Stimulated activated CD8-positive, alpha-beta memory T cell treated with anti-CD3 and anti-CD28 coated beads, Interleukin-7, amount 100 ng/mL, for 24 hours (primary cell): ENCODE measurements around the gene CHAT.

Experiments
- DNase-seq: peaks from one replicate; pipeline ENCODE4 v3.0.0-alpha.2; 2020; ENCODE audit warnings: low read depth

CHAT gene

GRCh38 chr10:49612513-49613164, 1.2 kb upstream of the CHAT start:
- no peak for DNase-seq

DNA sequence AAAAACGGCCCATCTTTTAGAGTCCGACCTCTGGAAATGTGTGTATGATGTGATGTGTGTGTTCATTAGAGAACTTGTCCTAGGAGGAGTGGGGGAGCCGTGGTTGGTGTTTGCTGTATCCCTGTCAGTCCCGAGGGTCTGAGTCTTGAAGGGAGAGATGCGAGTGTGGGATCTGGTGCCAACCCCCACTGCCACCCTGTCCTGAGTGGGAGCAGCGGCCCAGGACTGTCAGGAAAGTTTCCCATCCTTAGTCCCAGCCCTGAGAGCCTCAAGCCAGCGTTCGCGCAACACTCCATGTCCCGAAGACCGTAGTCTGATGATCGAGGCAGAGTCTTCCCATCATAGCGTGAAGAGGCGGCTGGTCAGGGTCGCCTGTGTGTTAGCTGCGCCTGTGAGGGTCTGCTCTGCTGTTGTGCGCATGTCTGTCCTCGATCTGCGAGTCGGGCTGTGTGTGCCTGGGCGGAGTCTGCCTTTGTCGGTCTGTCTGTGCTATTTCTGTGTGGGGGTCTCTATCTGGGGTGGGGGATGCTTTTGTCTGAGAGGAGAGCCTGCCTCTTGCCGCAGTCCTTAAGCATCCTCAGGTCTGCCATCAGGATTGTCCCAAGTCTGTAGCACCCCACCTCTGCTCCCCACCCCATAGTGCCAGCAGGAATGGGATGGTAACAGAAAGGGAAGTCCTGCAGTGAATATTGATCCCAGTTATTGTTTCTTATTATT, 514 bp upstream of the CHAT start:
- no peak for DNase-seq

- no peak for DNase-seq
Observed at GRCh38 chr10:49614242-49615198, 683 bp downstream of the CHAT start.

DNA sequence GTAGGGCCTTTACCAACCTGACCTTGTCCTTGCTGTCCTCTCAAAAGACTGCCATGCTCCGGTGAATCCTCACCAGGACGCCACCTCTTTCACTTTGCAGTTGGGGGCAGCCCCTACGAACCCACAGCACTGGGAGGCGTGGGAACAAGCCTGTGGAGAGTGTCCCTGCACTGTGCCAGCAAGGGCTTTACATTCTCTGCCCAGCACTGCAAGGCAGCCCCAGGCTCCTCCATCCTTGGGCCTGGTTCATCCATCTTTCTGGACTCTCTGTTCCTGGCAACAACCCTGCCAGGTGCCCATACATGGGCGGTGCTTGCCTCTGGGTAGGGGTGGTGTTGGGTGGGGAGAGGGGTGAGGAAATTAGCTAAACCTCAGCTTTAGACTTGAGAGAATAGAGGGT, 1.4 kb downstream of the CHAT start:
- no peak for DNase-seq

- no peak for DNase-seq
Observed at GRCh38 chr10:49615721-49616120, 1.9 kb downstream of the CHAT start.

GRCh38 chr10:49616421-49617101, 2.7 kb downstream of the CHAT start:
- no peak for DNase-seq

DNA sequence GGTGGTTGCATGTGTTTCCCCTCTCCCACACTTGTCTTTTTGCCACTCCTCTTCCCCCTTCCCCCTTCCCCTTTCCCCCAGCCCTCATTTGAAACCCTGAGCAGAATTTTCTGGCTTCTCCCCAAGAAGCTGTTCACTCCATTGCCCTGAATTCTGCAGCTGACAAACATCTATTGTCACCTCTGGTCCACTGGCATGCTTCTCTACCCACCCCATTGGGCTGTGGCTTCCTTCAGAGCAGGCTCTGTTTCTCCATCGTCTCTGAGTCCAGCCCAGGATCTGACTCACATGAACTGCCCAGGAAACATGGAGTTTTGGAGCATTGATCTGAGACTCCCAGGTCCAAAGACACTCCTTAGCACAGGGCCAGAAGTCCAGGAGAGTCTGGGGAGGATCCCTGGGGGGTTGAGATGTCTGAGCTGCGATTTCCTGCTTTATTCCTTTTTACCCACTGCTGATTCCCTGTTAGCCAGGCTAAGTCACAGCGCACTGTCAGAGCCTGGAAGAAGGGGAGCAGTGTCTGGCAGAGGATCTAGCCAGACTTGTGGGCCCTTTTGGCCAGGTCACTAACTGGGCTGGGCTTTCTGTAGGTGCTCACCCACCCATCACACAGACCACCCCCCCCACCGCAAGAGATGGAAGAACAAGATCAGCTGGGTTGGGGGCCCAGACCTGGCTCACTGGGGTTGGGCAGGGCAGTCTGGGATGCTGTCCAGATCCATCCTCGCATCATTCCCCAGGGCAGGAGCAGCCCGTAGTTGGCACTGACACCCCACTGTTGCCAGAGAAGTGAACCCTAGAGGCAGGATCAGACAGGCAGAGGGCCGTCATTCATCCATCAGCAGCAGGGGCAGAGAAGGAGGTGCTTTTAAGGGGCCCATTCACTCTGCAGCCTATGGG, 3.5 kb downstream of the CHAT start:
- no peak for DNase-seq

GRCh38 chr10:49618821-49619220, 5.0 kb downstream of the CHAT start:
- no peak for DNase-seq

- DNase-seq: no peak
Observed at GRCh38 chr10:49619613-49620012, 5.8 kb downstream of the CHAT start.

DNA sequence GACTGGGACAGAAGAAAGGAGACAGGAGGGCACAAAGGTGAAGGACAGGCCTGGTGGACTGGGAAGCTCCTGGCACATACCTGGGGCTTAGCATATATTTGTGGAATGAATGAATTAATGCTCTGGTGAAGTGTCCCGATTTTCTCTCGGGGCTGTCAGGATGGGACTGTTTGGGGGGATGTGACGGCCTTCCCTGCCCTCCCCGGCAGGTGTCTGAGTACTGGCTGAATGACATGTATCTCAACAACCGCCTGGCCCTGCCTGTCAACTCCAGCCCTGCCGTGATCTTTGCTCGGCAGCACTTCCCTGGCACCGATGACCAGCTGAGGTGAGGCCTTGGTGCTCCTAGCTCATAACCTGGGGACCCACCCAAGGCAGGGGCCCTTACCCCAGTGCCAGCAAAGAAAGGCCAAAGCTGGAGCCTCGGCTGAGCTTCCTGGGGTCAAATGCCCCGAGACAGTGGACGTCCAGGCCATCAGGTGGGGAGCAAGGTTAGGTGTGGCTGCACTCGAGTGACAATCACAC, 6.5 kb downstream of the CHAT start:
- DNase-seq: no peak

GRCh38 chr10:49620841-49621378, 7.1 kb downstream of the CHAT start:
- no peak for DNase-seq

DNA sequence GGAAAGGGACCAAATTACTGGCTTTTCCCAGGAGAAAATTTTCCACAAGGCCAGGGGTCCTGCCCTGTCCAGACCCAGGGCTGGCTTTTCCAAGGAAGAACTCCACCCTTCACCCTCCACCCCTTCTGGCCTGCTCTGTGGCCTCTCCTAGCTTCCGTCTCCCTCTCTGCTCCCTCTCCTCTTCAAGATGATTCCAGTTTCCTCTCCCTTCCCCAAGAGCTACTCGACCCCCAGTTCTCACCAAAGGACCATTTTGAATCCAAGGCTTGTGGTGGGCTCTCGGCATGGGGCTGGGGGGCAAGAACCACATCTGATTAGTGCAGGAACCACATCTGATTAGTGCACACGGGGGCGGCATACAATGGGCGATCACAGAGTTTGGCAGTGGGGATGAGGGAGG, 7.7 kb downstream of the CHAT start:
- no peak for DNase-seq

DNA sequence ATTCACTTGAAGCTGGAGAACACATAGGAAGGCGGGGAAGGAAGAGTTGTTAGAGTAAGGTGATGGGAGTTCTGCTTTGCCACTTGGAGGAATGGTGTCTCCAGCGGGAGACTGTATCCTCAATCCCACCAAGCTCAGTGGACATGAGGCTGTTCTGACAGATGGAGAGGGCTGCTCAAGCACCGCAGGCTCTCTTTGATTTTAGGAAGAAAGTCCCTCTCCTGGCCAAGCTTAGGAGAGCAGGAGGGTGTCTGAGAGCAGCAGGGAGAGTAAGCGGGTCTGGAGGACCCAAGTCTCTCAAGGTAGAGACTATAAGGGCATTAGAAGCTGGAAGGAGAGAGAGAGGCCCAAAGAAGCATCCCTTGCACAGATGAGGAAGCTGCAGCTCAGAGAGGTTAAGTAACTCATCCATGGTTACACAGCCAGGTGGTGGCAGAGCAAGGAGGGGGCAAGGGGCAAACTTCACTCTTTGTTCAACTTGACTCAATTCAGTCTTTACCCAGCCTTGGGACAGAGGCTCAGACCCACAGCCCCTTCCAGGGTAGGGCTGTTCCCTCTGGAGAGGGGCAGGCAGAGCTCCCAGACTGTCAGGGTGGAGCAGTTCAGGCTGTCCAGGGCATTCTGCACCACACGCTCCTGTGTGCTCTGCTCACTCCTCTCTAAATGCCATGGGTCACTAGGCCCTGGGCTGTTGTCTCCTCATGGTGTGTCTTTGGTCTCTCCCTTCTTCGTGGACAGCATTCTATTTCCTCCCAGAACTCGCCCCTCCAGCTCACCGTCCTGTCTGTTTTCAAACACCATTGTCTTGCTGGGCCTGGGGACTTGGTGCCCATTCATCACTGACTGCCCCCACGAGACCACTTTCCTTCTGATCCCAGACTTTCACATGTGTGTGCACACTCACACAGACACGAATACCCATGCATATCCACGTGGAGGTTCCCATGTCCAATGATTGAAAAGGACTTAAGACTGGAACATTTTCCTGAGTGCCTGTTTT, 8.9 kb downstream of the CHAT start:
- no peak for DNase-seq

GRCh38 chr10:49624629-49625028, 10.8 kb downstream of the CHAT start:
- DNase-seq: no peak

DNA sequence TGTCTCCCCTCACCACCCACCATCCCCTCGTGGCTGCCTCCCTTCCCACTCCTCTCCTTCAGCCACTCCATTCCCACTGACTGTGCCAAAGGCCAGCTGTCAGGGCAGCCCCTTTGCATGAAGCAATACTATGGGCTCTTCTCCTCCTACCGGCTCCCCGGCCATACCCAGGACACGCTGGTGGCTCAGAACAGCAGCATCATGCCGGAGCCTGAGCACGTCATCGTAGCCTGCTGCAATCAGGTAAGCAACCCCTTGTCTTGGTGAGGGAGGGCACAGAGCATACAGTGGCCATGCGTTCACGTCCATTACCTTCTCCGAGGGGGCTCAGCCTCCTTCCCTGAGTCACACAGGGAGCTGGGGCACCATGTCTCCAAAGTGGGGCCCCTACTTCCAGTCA, 11.6 kb downstream of the CHAT start:
- no peak for DNase-seq

- no peak for DNase-seq
Observed at GRCh38 chr10:49627038-49627437, 13.2 kb downstream of the CHAT start.

- DNase-seq: no peak
Observed at GRCh38 chr10:49627644-49628247, 13.9 kb downstream of the CHAT start.

GRCh38 chr10:49628599-49628998, 14.8 kb downstream of the CHAT start:
- DNase-seq: no peak

GRCh38 chr10:49629431-49629881, 15.6 kb downstream of the CHAT start:
- DNase-seq: no peak
